HG03064 (cell line): Measurements from ENCODE around the gene ZSCAN22.
"Not testable (repeated sequence)": the region's sequence is repeated elsewhere in the genome, so short reads cannot be mapped to it uniquely, and the experiment has no call there.

Experiments
- ATAC-seq: cut with Tn5 transposase; IDR thresholded peaks from one replicate; pipeline ENCODE4 v1.9.1; 2021; ENCODE audit warnings: low read depth; ENCODE audit not compliant: unreplicated experiment

Gene ZSCAN22

DNA sequence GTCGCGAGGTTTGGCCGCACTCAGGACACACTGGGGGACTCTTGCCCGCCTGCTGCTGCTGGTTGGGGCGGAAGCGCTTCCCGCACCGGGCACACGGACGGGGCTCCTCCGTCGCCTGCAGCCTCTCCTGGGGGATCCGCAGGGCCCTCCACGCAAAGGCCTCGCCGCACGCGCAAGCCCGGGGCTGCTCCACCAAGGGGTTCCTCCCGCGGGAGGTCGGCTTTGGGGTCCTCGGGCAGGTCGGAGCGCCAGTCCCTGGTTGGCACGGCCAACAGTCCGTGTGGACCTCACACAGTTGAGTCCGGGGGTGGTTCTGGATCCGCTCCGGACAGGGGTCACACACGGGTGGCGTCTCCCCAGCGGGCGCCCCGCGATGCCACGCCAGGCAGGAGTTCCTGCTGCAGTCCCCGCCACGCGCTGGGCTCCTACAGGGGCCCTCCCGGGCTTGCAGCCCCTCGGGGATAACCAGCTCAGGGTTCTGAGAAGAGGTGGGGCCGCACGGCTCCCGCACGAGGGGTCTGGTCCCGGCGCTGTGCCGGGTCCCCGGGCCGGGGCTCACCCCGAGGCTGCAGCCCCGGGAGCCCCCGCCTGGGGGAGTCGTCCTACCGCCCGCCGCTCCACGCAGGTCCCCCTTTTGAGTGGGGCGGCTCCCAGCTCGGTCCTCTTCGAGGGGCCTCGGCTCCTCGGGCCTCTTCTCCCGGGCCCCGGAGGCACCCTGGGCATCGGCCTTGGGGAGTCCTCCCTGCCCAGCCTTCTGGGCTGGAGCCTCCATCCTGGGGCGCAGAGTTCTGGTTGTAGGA is 42.0 kb downstream of the ZSCAN22 start:
- no peak for ATAC-seq

GRCh38 chr19:58372311-58373133 is 45.7 kb downstream of the ZSCAN22 start:
- no peak for ATAC-seq

DNA sequence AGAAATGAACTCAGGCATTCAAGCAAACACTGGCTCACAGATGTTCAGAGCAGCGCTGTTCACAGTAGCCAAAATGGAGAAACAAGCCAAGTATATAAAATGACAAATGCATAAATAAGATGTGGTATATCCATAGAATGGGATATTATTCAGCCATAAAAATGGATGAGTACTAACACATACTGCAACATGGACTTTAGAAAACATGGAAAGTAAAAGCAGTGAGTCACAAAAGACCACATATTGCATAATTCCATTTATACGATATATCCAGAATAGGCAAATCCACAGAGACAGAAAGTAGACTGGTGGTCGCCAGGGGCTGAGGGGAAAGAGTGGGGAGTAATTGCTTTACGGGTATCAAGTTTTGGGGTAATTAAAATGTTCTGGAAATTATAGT is 47.4 kb downstream of the ZSCAN22 start:
- no peak for ATAC-seq

- ATAC-seq, result not testable (repeated sequence)
Measured at GRCh38 chr19:58376724-58377123, 49.9 kb downstream of the ZSCAN22 start.

DNA sequence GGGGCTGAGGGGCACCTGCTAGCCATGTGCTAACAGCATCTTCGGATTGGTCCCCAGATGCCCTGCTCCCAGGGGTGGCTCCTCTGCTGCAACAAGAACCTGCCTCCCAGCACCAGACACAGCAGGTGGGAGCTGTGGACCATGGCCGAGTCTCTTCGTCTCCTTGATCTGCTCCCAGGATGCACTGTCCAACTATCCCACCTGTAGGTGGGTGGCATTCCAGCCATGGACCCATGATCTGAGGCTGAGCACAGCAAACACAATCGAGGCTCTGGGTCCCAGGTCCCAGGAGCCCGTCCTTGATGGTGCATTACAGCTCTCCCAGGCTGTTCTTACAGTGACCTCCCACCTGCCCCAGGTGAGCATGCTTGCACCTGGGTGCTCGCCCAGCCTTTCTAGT is 52.5 kb downstream of the ZSCAN22 start:
- ATAC-seq, result no peak

DNA sequence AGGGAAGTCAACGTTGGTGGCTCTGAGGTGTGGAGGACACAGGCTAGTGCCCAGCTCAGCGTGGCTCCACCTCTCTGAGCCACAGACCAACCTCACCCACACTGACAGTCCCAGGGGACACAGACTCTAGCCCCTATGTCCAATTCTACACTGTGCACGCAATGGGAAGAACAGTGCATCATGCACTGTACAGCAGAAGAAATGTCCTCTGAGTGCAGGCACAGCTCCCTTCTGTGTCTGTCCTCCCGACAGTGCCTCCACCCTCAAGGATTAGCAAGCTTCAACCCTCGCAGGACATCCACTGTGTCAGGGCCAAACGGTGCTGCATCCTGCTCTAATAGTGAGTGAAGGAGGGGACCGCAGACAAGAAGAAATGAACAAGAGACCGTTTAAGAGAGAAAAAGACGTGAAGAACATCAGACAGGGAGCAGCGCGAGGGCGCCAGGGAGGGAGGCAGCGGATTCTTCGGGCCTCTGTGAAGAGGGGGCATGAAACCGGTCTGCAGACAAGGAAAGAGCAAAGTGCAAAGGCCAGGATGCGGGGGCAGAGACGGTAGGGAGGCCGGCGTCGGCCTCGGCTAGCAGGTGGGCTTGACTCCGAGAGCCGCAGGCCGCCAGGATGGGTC is 53.4 kb downstream of the ZSCAN22 start:
- no peak for ATAC-seq

- peak; percentile 71 for ATAC-seq
Measured at GRCh38 chr19:58380662-58381459, 54.1 kb downstream of the ZSCAN22 start, which contains the start of gene ZNF837. TSS of gene ZNF837 (minus strand) at chr19:58381030. CDS start at chr19:58369332, 11,698 bp downstream.

DNA sequence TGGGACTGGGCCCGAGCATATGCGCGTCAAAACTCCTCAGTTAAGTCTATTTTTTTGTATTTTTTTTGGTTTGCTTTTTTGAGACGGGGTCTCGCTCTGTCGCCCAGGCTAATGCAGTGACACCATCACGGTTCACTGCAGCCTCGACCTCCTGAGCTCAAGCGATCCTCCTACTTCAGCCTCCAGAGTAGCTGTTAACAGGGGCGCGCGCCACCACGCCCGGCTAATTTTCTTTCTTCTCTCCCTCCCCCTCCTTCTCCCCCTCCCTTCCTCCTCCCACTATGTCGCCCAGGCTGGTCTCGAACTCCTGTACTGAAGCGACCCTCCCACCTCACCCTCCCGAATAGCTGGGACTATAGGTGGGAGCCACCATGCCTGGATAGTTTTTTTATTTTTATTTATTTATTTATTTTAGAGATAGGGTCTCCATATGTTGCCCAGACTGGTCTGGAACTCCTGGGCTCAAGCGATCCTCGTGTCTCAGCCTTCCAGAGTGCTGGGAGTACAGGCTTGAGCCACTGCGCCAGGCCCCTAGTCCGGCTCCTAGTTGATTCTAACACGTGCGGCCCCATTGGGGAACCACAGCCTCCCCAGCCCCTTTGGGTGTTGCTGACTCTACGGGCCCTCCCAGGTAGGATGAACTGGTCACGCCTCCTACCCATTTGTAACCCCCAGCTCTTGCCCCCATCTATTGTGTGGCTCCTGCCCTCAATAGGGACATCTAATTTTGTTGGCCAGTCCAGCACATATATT is 54.8 kb downstream of the ZSCAN22 start:
- no peak for ATAC-seq

GRCh38 chr19:58382997-58383603 is 56.3 kb downstream of the ZSCAN22 start:
- no peak for ATAC-seq

DNA sequence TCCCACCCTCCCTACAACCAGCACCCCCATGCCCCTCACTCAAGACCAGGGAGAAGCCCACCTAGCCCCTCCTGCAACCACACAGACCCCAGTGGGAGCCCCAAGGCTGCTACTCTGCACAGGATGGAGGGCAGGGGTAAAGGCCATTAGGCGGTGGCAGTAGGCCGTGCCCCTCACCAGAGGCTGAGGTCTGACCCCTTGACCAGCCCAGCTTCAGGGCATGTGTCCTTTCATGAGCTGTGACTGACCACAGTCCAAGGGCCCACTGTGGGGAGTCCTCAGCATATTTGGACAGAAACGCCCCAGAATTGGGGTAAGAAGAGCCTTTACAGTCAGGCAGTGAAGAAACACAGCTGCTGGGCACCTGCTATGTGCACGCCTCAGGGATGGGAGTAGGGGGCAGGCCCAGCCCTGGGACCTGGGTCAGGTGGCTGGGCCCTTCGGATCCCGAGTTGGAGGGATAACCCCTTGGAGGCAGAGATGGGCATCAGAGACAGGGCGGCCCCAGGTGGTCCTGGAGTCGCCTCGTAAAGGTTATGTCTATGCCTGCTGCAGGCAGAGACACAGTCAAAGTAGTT is 58.6 kb downstream of the ZSCAN22 start:
- no peak for ATAC-seq

DNA sequence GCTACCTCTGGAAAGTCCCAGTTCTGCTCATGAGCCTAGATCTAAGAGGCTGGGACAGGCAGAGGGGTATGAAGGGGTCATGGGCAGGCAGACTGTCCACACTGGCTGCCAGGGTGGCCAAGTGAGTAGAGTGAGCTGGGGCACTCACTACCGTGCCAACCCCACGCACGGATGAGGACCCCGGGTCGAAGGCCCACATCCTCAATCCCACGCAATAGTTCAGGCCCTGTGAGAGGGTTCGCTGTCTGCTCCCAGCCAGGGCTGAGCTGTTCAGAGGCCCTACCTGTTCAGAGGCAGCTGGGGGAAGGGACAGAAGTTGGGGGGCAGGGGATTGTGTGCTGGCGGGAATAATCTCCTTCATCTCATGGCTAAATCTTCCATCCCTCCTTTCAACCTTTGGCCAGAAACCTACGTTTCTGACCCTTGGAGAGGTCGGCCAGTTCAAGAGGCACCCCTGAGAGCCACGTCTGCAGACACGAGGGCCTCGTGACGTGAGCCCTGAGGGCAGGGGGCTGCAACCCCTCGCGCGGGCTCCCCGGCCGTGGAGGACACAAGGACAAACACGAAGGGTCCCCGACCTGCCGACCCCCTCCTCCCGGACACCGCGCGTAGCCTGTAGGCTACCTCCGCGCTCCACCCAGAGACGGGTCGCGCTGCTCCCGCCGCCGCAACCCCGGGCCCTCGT is 59.2 kb downstream of the ZSCAN22 start:
- no peak for ATAC-seq

DNA sequence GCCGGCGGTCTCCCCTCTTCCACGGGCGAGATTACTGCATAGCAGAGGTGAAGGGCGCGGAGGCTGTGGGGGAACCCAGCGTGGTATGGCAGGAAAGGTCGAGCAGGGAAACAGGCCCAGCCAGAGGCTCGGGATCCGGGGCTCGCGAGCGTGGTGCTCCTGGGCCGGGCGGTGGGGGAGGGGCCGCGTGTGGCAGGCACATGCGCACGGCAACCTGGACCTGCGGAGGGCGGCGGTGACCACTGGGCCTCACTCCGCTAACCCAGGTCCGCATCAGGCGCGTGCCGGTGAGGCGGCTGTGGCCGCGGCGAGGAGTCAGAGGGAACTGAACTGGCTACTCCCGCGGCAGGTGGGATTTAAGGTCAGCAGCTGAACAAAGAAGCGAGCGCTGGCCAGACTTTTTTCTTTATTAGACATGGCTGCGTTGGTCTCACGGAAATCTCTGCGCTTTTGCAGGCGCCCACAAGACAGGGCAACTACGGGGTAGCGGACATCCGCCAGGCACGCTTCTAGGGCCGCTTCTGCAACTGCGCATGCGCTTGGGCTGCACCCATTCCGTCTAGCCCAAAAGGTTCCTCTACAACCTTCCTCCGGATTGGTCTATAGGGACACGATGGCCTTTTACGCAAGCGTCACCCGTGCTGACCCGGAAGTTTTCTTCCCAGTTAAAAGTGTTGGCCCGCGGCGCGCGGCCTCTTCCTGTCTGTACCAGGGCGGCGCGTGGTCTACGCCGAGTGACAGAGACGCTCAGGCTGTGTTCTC is 60.0 kb downstream of the ZSCAN22 start, which contains the start of gene RPS5:
RPS5 (plus strand) TSS at position 694 of the 762 bp plus-strand sequence. CDS start 869 bp downstream, outside the sequence.
- ATAC-seq, result peak; percentile 83

DNA sequence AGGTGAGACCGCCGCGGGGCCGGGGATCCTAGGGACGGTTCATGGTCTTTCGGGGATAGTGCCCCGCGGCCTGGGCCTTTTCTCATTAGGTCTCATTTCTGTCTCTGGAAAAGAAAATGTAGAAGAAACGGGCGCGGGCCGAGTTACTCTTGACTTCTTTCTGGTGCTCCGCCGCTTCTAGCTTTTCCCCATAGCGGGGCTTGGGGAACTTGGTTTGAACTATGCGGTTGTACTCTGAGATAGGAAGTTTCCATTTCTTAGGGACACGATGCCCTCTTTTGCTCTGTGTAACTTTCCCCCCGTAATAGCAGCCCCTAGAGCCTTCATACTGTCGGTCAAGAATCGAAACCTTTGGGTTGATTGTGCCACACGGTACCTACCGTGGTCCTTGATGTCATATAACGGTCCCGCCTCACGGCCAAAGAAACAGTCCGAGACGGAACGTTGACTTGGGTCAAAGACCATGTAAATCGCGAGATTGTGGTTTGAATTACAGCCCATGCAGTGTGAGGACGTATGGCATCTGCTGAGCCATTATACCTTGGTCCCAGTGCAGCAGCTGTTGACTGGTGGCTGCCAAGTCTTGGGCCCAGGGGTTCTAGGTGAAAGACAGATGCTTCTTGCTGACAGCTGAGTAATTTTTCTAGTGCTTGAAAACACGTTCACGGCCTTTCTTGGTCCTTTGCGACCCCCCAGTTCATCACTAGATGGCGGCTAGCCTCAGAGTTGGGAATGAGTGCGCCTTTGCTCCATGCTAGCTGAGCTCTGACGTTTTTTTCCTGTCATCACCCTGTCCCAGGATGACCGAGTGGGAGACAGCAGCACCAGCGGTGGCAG is 60.8 kb downstream of the ZSCAN22 start:
- peak; percentile 12 for ATAC-seq

- ATAC-seq, result no peak
Measured at GRCh38 chr19:58388175-58388526, 61.4 kb downstream of the ZSCAN22 start.
